ENCODE measurements around the gene LACTBL1. TPM values are rescaled to one million over a fixed set of nuclear protein-coding genes. Genes with fewer than 3 reads are reported as not detected.
A peak's percentile ranks its signal among the peaks of the same experiment; 100 is the strongest.

The LACTBL1 gene
- total and polyA plus RNA-seq, 12 donors = not detected

DNA sequence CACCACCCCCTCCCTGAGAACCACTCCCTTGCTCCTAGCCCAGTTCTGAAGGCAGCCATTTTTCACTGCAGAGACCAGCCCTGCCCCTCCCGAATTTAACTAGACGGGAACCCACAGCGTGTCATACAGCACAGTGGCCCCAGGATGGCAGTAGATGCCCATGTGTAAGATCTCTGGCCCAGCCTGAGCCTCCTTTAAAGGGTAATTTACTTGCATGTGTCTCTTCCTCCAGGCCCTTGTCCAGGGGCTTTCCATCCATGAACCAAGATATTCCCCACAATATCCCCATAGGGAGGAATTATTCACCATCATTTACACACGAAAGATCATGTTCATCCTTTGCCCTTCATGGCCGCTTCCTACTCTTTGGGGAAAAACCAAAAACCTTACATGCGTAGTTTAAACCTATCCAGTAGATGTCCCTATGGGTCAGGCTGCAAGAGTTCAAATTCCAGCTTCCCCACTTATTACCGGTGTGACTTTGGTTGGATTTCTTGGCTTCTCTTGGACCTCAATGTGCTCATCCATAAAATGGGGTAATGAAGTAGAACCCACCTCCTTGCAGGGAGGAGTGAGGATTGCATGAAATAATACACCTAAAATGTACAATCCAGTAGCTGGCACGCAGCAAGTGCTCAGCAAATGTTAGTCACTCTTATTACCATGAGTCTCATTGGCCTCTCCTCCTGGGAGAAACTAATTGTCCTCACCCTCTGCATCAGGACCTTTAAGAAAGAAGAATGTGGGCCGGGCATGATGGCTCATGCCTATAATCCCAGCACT is 4.0 kb upstream of the LACTBL1 start:
- DNase-seq (peak; percentile 21 to 50), ATAC-seq (peak; percentile 89 to 95 (median 92))
- intact Hi-C loops (cut with DNase I) = loop anchor here in 8 of 10 donors (2.0 to 10.0 kb wide), 7 partner anchors 118 to 298 kb away; no protein-coding TSS in a partner anchor
- H3K4me1 ChIP-seq = peaks cover 0 to 10% (median 0%) of the 10 kb centered on the region in 9 donors
- H3K36me3 ChIP-seq = no peaks in the 10 kb centered on the region
- peaks cover 0 to 36% (median 7%) of the 10 kb centered on the region in 7 donors for H3K27me3 ChIP-seq
- 37% methylated on average over 9 of the region's 9 CpGs for WGBS, 2 donors
- H3K9me3 ChIP-seq = no peaks in the 10 kb centered on the region
- TF ChIP-seq, protein P1, sequence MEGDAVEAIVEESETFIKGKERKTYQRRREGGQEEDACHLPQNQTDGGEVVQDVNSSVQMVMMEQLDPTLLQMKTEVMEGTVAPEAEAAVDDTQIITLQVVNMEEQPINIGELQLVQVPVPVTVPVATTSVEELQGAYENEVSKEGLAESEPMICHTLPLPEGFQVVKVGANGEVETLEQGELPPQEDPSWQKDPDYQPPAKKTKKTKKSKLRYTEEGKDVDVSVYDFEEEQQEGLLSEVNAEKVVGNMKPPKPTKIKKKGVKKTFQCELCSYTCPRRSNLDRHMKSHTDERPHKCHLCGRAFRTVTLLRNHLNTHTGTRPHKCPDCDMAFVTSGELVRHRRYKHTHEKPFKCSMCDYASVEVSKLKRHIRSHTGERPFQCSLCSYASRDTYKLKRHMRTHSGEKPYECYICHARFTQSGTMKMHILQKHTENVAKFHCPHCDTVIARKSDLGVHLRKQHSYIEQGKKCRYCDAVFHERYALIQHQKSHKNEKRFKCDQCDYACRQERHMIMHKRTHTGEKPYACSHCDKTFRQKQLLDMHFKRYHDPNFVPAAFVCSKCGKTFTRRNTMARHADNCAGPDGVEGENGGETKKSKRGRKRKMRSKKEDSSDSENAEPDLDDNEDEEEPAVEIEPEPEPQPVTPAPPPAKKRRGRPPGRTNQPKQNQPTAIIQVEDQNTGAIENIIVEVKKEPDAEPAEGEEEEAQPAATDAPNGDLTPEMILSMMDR (IDR thresholded peaks at IDR 0.05) = peak; percentile 30 to 70 (median 65)
- no peak overlapping the region for H3K4me3 ChIP-seq
- no peak overlapping the region for H3K27ac ChIP-seq

DNA sequence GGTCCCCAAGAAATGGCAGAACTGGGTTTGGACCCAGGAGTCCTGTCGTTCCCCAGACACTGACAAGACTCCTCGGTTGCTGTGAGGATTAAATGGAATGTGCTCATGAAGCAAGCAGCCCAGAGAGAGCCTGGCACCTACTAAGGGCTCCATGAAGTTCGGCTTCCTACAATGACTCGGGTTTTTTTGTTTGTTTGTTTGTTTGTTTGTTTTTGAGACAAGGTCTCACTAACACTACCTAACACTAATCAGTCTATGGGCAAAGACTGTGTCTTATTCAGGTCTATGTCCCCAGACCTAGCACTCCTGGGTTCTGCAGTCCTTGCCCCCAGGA is 3.4 kb upstream of the LACTBL1 start:
- 61 to 63% methylated on average over 4 of the region's 4 CpGs for WGBS, 2 donors

DNA sequence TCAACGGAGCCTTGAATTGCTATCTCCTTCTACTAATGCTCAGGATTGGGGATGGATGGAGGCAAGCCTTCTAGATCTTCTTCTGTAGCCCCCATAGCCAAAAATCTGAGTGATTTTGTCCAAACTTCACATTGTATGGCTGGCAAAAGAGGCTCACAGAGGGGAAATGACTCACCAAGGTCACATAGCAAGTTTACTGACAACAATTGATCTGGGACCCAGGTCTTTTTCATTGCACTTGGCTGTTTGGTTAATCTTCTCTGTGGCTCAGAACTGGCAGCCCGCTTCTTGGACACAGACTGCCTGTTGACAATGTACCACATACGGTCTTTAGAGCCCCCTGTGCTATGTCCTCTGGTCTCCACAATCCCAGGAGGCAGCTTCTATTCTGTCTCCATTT is 3.0 kb upstream of the LACTBL1 start:
- Histone ChIP-seq H3K4me1 (peaks cover 0 to 10% (median 0%) of the 10 kb centered on the region in 9 donors), H3K36me3 (no peaks in the 10 kb centered on the region), H3K27me3 (peaks cover 0 to 45% (median 8%) of the 10 kb centered on the region in 7 donors), H3K27ac (no peak overlapping the region), H3K4me3 (no peak overlapping the region), H3K9me3 (no peaks in the 10 kb centered on the region)
- 69 to 76% methylated on average over 3 of the region's 3 CpGs for WGBS, 2 donors
- DNase-seq = no peak
- ATAC-seq = no peak
- intact Hi-C loops (cut with DNase I) = loop anchor here in 8 of 10 donors (2.0 to 10.0 kb wide), 7 partner anchors 119 to 299 kb away; no protein-coding TSS in a partner anchor
- TF ChIP-seq, protein P1 (IDR thresholded peaks at IDR 0.05) = no peak

More for the DNA sequence above, 3.4 kb upstream of the LACTBL1 start:
- TF ChIP-seq, protein P1 (IDR thresholded peaks at IDR 0.05) = no peak
- Histone ChIP-seq H3K4me1 (peaks cover 0 to 10% (median 0%) of the 10 kb centered on the region in 9 donors), H3K4me3 (no peak overlapping the region), H3K9me3 (no peaks in the 10 kb centered on the region), H3K36me3 (no peaks in the 10 kb centered on the region), H3K27ac (no peak overlapping the region), H3K27me3 (peaks cover 0 to 41% (median 7%) of the 10 kb centered on the region in 7 donors)
- intact Hi-C loops (cut with DNase I) = loop anchor here in 8 of 10 donors (2.0 to 10.0 kb wide), 7 partner anchors 119 to 299 kb away; no protein-coding TSS in a partner anchor
- DNase-seq (no peak), ATAC-seq (peak in 1 of 8 donors; percentile 11)

DNA sequence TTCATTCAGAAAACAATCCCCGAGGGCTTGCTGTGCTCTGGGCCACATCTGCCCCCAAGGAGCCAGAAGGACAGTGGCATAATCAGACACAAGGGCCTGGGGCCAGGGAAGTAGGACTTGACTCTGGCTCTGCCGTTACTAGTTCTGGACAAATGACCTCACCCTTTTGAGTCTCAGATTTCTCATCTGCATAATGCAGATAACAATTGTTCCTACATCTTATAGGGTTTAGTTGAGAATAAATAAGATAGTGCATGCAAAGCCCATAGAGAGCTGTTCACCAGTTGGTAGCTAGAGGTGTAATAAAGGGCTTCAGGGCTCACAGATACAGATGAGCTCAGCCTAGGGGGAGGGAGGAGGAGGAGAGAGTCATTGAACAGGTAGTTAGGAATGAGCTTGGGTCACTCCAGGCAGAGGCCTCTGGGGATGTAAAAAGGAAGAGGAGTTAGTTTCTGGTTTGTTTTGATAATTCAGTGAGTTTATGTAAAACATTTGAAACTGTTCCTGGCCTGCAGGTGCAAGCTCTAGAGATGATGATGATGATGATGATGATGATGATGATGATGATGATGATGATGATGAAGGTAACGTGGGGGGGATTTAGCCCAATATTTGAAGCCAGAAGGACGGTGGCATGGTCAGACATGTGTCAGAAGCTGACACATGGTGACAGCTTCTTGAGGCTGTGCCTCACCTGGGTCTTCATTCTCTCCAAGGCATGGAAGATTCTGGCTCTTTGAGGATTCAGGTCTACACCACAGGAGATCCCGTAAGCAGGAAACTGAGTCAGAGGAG is 858 bp downstream of the LACTBL1 start:
- H3K27me3 ChIP-seq = peaks cover 0 to 83% (median 27%) of the 10 kb centered on the region in 7 donors
- H3K36me3 ChIP-seq = no peaks in the 10 kb centered on the region
- peaks cover 0 to 5% (median 0%) of the 10 kb centered on the region in 11 donors for H3K9me3 ChIP-seq
- peaks cover 0 to 10% (median 0%) of the 10 kb centered on the region in 9 donors for H3K4me1 ChIP-seq
- H3K27ac ChIP-seq = no peak overlapping the region
- WGBS, 2 donors = 56 to 62% methylated on average over 5 of the region's 5 CpGs
- intact Hi-C loops (cut with DNase I) = loop anchor here in 3 of 10 donors (10.0 kb wide), 2 partner anchors 123 to 303 kb away; no protein-coding TSS in a partner anchor
- H3K4me3 ChIP-seq = no peak overlapping the region
- TF ChIP-seq, protein P1 (IDR thresholded peaks at IDR 0.05) = no peak
- ATAC-seq (no peak), DNase-seq (no peak)

All from heart right ventricle (tissue), 16 donors.